NT2/D1 (cell line): ENCODE measurements around the gene MAML3.

Source experiments
- YY1 ChIP-seq: IDR thresholded peaks from 2 replicates; pipeline ENCODE4 v1.6.1; 2011; ENCODE audit not compliant: insufficient read length, insufficient read depth
- ZNF274 ChIP-seq: IDR thresholded peaks from 2 replicates; pipeline ENCODE4 v1.6.1; 2011; ENCODE audit warnings: mild to moderate bottlenecking, low read depth, low read length

DNA sequence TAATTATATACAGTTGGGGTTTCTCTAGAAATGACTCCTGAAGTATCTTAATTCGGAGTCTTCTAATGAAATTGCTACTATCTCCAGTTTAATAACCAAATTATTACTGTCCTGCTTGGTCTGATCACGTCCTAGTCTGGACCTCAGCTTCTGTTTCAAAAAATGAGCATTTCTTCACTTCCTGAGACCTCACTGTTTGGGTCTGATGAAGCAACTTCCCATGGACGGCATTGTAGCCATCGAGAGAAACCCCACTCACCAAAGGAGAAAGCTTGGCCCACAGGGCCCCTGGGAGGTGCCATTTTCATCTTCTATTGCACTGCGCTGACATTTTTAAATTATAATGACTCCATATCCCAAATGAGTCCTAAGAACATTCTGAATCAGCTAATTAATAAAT lies 310.3 kb downstream of the MAML3 start:
- no peak for TF ChIP-seq YY1
- TF ChIP-seq ZNF274: no peak
